Neutrophil (primary cell): ENCODE results near the gene ASPRV1.

Source experiments
- H3K27ac ChIP-seq: fragments of 200-600 bp; sonication (generic); 2 replicates; pipeline ENCODE4 v1.5.1; 2016; ENCODE audit warnings: mild to moderate bottlenecking, moderate library complexity
- H3K27me3 ChIP-seq: fragments of 200-600 bp; sonication (generic); 2 replicates; pipeline ENCODE4 v1.6.0; 2016; ENCODE audit warnings: mild to moderate bottlenecking
- H3K36me3 ChIP-seq: fragments of 200-600 bp; sonication (generic); 2 replicates; pipeline ENCODE4 v1.5.1; 2017
- H3K4me1 ChIP-seq, 2 experiments: fragments of 200-600 bp in 1 of 2; sonication (generic) in 1 of 2; 1 replicate in 1 of 2; 2 replicates in 1 of 2; pipeline versions ENCODE4 v1.5.1 to v1.6.1; 2013 to 2016; ENCODE audit warnings: low read depth in 1 of 2, low read length in 1 of 2, mild to moderate bottlenecking in 1 of 2, moderate library complexity in 1 of 2; ENCODE audit not compliant: control insufficient read depth in 1 of 2, insufficient read depth in 1 of 2
- H3K4me3 ChIP-seq, 2 experiments: fragments of 200-600 bp in 1 of 2; sonication (generic) in 1 of 2; 1 replicate in 1 of 2; 2 replicates in 1 of 2; pipeline ENCODE4 v1.5.1; 2013 to 2016; ENCODE audit warnings: low read depth in 1 of 2, low read length in 1 of 2, mild to moderate bottlenecking in 1 of 2, moderate library complexity in 1 of 2
- H3K9me3 ChIP-seq: fragments of 200-600 bp; sonication (generic); 2 replicates; pipeline ENCODE4 v1.5.1; 2016
- TF ChIP-seq, protein P1 (sequence below): fragments of 200-600 bp; sonication (generic); IDR thresholded peaks from 2 replicates; pipeline ENCODE4 v1.5.1; 2016; ENCODE audit warnings: antibody characterized with exemption

ASPRV1 gene

DNA sequence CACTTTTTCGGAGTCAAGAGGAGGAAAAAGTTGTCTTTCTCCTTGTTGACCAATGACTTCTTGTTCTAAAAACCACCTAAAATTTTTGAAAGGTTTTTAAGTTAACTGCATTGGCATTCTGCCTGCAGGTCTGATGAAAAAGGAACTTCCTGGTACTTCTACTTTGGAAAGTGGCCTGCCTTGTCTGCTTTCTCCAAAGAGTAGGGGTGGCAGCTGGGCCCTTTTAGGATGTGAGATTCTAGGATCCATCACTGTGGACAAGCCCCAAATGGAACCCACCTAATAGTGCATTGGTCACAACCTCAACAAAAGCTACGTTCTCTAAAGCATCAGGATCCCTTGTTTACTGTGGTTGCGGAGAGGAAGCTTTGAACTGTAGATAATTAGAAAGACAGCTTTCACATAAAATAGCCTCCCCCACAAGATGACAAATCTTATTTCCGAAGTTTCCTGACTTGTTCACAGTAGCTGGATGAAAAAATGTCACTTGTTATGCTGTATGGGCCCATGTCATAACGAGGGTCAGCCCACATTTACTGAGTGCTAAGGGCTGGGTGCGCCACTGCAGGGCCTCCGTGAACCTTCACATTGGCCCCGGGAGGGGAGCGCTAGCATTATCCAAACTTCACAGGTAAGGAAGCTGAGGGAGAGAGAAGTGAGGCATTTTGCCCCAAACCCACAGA, 17.4 kb downstream of the ASPRV1 start:
- Histone ChIP-seq H3K27ac (peak overlapping the region; percentile 99), H3K4me3 (peak overlapping the region; percentile 44 to 45), H3K36me3 (peaks cover 59% of the 10 kb centered on the region), H3K4me1 (peaks cover 100% of the 10 kb centered on the region in 2 experiments), H3K27me3 (no peaks in the 10 kb centered on the region), H3K9me3 (peaks cover 3% of the 10 kb centered on the region)
- TF ChIP-seq, protein P1, sequence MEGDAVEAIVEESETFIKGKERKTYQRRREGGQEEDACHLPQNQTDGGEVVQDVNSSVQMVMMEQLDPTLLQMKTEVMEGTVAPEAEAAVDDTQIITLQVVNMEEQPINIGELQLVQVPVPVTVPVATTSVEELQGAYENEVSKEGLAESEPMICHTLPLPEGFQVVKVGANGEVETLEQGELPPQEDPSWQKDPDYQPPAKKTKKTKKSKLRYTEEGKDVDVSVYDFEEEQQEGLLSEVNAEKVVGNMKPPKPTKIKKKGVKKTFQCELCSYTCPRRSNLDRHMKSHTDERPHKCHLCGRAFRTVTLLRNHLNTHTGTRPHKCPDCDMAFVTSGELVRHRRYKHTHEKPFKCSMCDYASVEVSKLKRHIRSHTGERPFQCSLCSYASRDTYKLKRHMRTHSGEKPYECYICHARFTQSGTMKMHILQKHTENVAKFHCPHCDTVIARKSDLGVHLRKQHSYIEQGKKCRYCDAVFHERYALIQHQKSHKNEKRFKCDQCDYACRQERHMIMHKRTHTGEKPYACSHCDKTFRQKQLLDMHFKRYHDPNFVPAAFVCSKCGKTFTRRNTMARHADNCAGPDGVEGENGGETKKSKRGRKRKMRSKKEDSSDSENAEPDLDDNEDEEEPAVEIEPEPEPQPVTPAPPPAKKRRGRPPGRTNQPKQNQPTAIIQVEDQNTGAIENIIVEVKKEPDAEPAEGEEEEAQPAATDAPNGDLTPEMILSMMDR, result no peak

DNA sequence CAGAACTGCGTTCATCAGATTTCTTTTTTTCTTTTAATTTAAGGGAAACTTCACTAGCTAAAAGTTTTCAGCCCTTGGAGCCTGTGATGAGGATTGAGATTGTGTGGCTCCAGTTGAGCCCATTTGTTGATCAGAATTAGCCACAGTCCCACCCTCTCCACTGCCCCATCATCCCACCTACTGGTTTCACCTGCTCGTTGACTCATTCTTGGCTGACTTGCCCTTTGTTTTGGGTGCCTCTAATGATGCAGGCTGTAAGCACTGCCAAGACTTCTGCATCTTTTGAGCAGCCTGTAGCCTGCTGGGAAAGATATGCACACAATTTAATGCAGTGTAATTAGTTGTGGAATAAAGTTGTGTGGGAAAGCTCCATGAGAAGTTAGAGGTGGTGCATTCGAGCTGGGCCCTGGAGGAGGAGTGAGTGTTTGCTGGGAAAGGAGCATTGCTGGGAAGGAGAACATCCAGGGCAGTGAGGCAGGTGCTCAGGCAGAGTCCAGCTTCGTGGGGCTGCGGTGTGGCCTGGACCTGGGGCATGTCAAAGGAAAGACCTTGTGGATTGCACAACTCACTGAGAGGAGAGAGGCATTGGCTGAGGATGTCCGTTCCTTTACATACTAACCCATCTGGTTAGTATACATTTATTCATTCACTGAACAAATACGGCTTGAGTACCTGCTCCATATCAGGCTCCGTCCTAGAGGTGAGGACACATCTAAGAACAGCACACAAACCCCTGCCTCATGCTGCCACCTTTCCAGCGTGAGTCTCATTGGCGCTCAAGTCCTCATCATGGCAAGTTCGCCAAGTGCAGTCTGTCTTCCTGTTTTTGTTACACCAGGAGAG, 18.2 kb downstream of the ASPRV1 start:
- TF ChIP-seq, protein P1, result no peak
- Histone ChIP-seq H3K4me1 (peaks cover 100% of the 10 kb centered on the region in 2 experiments), H3K27me3 (no peaks in the 10 kb centered on the region), H3K27ac (peak overlapping the region; percentile 99), H3K36me3 (peaks cover 67% of the 10 kb centered on the region), H3K9me3 (peaks cover 3% of the 10 kb centered on the region), H3K4me3 (peak overlapping the region; percentile 6 to 45)

DNA sequence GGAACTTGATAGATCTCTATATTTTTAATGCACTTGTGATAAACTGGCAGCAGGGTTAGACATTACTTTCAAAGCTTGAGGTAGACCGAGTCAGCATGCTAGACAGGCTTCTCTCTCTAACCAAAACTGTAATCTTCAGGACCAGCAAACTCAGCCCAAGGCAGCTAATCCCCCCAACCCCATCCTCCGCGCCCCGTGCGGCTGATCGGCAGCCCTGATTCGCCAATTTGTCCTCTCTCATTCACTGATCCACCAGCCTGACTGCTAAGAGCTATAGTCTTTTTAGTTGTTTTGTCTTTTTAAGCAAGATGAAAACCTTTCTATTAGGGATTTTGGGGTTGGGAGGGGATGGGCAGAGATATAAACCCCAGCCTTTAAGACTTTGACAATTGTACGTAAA, 20.7 kb downstream of the ASPRV1 start:
- H3K36me3 ChIP-seq, result peaks cover 92% of the 10 kb centered on the region
- peak overlapping the region in 1 of 2 experiments; percentile 13 for H3K4me3 ChIP-seq
- no peaks in the 10 kb centered on the region for H3K27me3 ChIP-seq
- H3K27ac ChIP-seq, result peak overlapping the region; percentile 99
- TF ChIP-seq, protein P1, result no peak
- peaks cover 3% of the 10 kb centered on the region for H3K9me3 ChIP-seq
- H3K4me1 ChIP-seq, result peaks cover 100% of the 10 kb centered on the region in 2 experiments

DNA sequence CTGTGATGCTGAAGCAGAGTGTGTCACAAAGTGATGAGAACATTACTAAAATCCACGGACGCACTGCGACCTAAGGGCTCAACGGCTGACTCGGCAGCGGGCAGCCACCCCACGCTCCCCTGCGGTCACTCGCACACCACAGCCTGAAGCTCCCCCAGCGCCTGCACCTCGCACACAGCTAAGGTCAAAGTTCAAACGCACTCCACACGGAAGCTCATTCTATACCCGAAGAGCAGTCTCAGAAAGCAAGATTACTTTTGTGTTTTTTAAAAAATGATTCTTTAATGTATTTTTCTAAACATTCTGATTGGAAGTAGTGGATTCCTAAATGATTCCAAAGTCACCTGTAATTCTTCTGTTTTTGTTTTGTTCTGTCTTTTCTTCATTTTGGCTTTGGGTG, 21.7 kb downstream of the ASPRV1 start:
- peaks cover 98% of the 10 kb centered on the region for H3K36me3 ChIP-seq
- H3K4me1 ChIP-seq, result peaks cover 100% of the 10 kb centered on the region in 2 experiments

DNA sequence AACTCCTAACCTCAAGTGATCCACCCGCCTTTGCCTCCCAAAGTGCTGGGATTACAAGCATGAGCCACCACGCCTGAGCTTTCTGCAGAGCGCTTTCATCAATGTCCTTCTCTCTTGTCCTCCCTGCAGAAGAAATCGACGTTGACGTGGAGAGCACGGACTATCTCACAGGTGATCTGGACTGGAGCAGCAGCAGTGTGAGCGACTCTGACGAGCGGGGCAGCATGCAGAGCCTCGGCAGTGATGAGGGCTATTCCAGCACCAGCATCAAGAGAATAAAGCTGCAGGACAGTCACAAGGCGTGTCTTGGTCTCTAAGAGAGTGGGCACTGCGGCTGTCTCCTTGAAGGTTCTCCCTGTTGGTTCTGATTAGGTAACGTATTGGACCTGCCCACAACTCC, 23.5 kb downstream of the ASPRV1 start:
- peak overlapping the region; percentile 99 for H3K27ac ChIP-seq
- H3K36me3 ChIP-seq, result peaks cover 100% of the 10 kb centered on the region

More for the DNA sequence above, 21.7 kb downstream of the ASPRV1 start:
- TF ChIP-seq, protein P1, result no peak
- Histone ChIP-seq H3K4me3 (peak overlapping the region; percentile 1 to 13), H3K27me3 (no peaks in the 10 kb centered on the region), H3K9me3 (peaks cover 7% of the 10 kb centered on the region), H3K27ac (peak overlapping the region; percentile 99)

More for the DNA sequence above, 23.5 kb downstream of the ASPRV1 start:
- Histone ChIP-seq H3K4me3 (peak overlapping the region in 1 of 2 experiments; percentile 94), H3K9me3 (peaks cover 7% of the 10 kb centered on the region), H3K4me1 (peaks cover 99 to 100% of the 10 kb centered on the region in 2 experiments), H3K27me3 (no peaks in the 10 kb centered on the region)
- TF ChIP-seq, protein P1, result no peak
